ENCODE data around the gene MUC5B.

MUC5B gene

DNA sequence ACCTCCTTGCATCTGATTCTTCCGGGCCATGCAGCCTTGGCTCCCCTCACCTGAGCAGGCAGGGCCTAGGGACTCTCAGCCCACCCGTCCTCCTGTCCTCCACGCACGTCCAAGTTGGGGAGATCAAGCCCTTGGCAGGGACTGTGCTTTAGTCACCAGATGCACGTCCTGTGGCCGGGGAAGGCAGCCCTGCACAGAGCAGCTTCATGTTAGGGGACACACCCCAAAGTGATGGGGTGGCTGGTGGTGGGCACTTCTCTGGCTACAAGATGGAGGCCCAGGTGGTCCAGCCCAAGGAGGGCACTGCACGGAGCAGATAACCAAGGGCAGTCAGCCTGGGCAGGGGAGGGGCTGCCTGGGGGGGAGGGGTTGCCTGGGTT, 1.2 kb downstream of the MUC5B start:
- no peak for DNase-seq

DNA sequence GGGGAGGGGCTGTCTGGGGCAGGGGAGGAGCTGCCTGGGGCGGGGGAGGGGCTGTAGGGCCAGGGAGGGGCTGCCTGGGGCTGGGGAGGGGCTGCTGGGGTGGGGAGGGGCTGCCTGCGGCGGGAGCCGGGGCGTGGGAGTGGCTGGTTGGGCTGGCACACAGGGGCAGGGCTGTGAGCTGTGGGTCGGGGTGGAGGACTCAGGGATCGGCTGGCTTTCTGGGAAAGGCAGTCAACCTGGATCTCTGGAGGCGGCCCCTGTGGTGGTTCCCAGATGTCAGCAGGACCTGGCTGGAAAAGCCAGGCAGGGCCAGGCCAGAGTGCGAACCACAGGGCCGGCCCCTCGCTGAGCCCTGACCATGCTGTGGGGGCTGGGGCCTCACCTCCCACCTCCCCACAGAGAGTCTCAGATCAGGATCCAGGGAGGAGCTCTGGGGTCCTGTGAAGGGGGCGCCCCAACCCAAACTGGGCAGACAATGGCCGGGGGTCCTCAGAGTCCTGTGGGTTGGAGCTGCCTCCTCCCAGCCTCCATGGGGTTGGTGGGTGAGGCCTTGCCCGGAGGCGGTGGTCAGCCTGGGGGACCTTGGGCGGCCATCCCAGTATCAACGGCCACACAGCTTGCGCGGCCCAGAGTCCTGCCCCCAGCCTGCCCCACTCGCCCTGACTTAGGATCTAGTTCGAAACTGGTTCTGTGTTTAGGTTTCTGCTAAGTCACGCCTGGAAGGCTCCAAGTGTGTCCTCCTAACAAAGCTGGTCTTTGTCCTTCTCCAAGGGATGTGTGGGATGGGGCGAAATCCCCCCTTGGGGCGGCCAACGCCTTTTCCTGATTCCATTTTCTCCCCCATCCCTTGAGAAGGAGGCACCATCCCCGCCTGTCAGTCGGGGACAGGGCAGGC, 1.9 kb downstream of the MUC5B start:
- DNase-seq: no peak

DNA sequence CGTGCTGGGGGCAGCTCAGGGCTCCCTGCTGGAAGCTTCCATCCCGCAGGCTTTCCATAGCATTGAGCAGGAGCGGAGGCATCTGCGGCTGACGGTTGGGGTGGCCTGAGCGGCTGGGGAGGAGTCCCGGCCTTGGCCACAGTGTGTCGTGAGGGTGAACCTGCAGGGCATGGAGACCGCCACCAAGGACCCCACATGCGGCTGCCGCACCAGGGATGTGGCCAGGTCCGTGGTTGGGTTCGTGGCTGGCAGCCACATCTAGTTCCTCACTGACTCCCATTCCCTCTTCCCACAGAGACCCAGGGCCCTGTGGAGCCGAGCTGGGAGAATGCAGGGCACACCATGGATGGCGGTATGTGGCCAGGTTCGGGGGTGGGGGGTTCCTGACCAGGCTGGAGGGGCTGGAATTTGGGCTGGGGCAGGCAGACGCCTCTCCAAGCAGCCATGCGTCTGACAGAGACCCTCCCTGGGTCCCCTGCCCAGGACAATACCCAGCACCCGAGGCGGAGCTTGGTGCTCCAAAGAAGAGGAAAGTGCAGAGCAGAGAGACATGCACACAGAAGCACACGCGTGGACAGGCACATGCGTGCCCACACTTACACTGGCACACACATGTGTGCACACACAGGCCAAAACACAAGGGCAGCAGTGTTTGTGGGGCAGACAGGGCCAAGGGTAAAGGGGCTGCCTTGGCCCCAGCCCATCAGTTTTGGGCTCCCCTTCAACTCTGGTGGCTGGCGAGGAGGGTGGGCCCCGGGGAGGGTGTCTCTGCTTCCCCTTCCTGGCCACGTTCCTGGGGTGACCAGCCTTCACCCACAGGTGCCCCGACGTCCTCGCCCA, 2.7 kb downstream of the MUC5B start:
- no peak for DNase-seq

DNA sequence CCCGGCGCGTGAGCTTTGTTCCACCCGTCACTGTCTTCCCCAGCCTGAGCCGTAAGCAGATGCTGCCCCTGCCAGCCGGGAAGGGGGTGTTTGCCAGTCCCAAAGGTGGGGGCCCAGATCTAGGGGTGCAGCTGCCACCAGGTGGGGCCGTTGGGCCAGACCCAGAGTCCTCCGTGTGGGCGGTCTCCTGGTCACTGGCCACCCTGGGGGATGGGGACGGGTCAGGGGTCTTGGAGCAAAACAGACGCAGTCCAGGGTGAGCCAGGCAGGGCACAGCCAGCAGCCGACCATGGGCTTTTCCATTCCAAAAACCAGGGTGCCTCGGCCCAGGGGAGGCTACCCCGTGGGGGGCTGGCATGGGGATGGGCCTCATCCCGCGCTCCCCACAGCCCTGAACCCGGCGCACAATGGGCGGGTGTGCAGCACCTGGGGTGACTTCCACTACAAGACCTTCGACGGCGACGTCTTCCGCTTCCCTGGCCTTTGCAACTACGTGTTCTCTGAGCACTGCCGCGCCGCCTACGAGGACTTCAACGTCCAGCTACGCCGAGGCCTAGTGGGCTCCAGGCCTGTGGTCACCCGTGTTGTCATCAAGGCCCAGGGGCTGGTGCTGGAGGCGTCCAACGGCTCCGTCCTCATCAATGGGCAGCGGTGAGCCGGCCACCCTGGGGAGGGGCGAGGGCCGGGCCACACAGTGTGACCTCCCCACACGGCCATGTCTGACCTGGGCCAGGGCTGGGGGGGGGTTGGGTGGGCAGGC, 3.5 kb downstream of the MUC5B start:
- no peak for DNase-seq

DNA sequence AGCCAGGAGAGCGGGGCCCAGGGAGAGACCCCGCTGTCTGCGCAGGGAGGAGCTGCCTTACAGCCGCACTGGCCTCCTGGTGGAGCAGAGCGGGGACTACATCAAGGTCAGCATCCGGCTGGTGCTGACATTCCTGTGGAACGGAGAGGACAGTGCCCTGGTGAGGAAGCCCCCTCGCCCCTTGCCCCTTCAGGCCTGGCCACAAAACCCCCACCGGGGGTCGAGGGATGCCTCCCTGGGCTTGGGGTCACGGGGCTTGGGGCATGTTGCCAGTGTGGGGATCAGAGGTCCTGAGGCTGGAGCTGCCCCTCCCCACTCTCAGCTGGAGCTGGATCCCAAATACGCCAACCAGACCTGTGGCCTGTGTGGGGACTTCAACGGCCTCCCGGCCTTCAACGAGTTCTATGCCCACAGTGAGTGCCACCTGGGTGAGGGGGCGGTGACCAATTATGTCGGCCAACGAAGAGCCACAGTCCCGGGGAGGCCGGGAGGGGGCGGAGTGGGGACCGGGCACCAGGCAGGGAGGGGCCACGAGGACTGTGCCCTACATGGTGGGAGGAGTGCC, 4.2 kb downstream of the MUC5B start:
- DNase-seq: no peak

DNA sequence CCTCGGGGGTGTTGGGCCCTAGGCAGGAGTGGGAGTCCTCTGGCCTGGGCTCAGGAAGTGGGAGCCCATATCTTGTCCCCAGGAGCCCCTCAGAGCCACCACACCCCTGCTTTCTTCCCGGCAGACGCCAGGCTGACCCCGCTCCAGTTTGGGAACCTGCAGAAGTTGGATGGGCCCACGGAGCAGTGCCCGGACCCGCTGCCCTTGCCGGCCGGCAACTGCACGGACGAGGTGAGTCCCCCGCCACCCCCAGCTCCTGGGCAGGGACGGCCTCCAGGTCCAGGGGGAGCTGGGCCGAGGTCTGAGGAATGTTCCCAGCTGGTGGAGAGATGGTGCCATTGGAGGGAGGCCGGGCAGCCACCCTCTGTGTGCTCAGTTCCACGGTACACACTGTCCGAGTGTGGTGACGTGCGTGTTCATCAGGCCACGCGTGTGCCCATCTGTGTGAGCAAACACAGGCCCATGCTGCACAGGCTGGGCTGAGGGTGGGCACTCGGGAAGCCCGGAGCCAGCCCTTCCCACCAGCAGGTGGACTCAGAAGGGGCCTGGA, 4.8 kb downstream of the MUC5B start:
- no peak for DNase-seq

DNA sequence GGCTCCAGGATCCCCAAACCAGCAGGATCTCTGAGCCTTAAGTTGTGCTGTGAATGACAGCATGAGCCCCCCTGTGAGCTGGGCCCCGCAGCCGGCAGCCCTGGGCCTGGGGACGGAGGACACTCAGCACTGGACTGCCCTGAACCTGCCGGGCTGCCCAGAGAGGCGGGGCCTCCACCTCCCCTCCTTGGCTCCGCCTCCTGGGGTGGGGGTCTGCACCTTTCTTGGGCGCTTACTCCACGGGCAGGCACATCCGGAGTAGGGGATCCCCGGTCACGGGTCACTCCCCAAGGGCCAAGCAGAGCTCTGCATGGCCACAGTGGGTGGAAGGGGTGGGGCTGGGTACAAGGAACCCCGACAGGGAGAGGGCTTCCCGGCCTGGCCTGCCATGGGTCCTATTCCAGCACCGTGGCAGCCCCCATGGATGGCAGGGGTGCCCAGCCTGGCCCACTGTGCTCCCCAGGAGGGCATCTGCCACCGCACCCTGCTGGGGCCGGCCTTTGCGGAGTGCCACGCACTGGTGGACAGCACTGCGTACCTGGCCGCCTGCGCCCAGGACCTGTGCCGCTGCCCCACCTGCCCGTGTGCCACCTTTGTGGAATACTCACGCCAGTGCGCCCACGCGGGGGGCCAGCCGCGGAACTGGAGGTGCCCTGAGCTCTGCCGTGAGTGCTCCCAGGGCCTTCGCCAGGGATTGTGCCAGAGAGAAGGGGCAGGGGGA, 5.4 kb downstream of the MUC5B start:
- DNase-seq: no peak

DNA sequence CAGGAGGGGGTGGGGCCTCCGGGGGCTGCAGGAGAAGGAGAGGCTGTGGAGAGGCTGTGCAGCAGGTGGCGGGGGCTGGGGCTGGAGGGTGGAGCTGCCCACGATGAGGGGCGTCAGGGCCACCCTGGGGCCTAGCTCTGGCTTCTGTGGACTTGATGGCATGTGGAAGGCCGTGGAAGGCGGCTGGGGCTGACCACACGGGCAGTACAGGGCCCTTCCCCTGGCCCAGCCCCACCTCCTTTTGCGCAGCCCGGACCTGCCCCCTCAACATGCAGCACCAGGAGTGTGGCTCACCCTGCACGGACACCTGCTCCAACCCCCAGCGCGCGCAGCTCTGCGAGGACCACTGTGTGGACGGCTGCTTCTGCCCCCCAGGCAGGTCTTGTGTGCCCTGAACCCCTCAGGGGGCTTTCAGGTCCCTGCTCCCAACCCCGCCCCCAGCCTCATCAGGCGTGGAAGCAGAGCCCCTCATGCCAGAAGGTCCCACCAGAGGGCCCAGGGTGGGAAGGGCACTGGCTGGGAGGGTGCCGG, 6.1 kb downstream of the MUC5B start:
- no peak for DNase-seq

DNA sequence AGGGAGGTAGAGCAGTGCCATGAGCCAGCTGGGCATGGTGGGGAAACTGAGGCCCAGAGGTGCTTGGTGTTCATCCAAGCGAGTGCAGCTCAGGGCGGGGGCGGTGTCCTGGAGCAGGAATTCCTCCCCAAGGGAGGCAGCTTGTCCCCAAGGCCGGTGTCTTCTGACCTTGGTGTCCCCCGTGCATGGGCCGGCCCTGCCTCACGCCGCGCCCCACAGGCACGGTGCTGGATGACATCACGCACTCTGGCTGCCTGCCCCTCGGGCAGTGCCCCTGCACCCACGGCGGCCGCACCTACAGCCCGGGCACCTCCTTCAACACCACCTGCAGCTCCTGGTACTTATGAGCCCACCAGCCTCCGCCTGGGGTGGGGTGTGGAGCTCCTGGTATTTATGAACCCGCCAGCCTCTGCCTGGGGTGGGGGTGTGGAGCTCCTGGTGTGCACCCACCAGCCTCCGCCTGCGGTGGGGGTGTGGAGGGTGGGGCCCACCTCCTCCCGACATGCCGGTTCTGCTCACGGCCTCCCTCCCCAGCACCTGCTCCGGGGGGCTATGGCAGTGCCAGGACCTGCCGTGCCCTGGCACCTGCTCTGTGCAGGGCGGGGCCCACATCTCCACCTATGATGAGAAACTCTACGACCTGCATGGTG, 6.7 kb downstream of the MUC5B start:
- DNase-seq: no peak

DNA sequence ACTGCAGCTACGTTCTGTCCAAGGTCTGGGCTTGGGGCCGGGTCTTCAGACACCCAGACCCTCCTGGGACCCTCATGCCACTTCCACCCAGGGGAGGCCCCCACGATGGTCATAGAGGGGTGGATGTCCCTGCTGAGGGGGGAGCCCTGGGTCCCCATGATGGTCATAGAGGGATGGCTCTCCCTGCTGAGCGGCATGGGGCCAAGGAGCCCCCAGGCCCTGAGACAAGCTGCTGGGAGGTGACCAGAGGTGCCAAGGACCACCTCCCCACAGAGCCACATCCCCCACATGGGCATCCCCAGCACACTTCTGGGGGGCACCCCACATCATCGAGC, 7.2 kb downstream of the MUC5B start:
- no peak for DNase-seq

DNA sequence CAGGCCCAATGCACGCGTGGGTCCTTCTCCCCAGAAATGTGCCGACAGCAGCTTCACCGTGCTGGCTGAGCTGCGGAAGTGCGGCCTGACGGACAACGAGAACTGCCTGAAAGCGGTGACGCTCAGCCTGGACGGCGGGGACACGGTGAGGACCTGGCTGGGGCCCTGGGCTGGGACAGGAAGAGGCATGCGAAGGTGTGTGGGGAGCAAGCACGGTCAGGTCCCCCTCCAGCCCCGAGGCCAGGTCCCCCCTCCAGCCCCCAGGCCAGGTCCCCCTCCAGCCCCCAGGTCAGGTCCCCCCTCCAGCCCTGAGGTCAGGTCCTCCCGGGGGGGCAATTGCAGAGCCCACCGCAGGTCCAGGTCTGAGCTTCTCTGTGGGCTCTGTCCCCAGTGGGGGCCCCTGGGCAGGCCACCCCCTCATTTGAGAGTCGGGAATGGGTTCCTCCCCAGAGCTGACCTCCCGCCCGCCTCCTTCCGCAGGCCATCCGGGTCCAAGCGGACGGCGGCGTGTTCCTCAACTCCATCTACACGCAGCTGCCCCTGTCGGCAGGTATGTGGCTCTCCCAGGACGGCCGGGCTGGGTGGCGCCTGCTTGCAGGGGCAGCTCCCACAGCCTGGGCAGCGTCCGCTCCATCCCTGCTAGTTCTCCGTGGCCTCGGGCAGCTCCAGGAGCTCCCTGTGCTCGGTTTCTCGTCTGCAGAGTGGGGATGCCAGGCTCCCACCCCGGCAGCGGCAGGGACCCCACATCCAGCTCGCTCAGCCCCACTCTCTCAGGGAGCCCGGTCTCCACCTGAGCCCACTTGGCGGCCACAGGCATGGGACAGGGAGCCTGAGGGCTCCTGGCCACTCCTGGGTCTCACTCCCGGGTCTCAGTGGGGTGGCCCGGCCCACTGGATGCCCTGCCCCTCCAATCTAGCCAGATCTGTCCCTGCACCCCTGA, 7.9 kb downstream of the MUC5B start:
- no peak for DNase-seq

DNA sequence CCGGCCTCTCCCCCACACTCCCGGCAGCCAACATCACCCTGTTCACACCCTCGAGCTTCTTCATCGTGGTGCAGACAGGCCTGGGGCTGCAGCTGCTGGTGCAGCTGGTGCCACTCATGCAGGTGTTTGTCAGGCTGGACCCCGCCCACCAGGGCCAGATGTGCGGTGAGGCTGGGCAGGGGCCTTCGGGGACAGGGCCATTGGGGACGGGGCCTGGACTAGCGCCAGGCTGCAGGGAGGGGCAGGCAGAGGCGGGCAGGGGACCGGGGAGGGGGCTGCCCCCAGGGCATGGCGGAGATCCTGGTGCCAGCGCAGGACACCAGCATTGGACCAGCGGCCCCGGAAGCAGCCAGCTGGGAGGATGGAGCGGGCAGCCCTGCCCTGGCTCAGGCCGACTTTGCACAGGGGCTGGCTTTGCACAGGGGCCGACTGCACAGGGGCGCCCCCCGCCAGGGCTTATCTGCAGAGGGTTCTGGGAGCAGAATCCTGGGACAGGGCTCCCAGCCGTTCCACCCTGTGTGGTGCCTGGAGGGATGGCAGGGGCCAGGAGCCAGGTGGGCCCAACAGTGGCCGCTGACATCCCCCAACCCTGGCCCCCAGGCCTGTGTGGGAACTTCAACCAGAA, 8.6 kb downstream of the MUC5B start:
- DNase-seq: no peak

DNA sequence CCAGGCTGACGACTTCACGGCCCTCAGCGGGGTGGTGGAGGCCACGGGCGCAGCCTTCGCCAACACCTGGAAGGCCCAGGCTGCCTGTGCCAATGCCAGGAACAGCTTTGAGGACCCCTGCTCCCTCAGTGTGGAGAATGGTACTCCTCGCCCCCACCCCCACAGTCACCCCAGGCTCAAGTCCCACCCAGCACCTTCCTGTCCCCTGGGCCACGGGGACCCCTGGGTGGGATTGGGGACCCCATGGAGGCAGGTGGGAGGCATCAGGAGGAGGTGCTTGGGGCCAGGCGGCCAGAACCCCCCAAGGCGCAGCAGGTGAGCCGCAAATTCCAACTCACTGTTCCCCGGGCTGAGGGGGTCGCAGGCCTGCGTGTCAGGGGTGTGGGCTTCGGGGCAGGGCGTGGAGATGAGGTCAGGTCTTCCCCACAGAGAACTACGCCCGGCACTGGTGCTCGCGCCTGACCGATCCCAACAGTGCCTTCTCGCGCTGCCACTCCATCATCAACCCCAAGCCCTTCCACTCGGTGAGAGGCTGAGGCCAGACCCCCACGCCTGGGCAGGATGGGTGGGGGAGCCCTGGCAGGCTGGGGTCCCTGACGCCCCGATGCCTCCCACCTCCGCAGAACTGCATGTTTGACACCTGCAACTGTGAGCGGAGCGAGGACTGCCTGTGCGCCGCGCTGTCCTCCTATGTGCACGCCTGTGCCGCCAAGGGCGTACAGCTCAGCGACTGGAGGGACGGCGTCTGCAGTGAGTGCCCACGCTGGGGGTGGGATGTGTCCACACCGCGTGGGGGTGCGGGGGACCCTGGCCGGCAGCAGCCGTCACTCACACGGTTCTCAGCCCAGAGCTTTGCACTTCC, 9.4 kb downstream of the MUC5B start:
- DNase-seq: no peak

DNA sequence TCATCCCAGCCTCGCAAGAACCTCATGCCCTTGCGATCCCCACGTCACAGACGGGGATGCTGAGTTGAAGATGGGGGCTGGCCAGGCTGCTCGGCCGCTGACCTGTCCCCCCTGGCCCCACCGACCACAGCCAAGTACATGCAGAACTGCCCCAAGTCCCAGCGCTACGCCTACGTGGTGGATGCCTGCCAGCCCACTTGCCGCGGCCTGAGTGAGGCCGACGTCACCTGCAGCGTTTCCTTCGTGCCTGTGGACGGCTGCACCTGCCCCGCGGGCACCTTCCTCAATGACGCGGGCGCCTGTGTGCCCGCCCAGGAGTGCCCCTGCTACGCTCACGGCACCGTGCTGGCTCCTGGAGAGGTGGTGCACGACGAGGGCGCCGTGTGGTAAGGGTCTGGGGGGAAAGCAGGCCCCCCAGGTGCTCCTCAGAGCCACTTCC, 10.0 kb downstream of the MUC5B start:
- DNase-seq: no peak

DNA sequence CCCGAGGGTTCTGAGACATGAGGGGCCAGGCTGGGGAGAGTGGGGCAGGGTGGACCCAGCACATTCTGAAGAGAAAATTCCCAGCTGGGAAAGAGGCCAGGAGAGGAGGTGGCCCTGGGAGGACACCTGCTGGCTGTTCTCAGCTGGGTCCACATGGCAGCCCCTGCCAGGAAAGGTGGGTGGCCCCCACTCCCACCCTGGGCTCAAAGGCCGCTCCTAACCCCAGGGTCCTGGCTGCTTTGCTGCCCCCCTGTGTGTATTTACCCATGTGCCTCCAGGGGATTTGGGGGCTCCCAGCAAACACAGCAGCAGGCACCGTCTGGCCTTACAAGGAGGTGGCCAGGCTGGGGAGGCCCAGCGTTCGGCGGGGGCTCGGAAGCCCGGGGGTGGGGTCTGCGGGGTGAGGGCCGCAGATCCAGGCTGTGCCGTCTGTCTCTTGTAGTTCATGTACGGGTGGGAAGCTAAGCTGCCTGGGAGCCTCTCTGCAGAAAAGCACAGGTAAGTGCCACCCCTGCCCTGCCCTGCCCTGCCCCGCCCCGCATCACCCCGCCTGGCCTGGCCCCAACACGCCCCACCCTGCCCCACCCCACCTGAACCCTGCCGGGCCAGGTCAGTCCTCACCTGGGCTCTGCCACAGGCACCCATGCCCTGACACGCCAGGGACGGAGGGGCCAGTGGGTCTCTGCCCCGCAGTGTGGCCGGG, 10.6 kb downstream of the MUC5B start:
- DNase-seq: no peak

DNA sequence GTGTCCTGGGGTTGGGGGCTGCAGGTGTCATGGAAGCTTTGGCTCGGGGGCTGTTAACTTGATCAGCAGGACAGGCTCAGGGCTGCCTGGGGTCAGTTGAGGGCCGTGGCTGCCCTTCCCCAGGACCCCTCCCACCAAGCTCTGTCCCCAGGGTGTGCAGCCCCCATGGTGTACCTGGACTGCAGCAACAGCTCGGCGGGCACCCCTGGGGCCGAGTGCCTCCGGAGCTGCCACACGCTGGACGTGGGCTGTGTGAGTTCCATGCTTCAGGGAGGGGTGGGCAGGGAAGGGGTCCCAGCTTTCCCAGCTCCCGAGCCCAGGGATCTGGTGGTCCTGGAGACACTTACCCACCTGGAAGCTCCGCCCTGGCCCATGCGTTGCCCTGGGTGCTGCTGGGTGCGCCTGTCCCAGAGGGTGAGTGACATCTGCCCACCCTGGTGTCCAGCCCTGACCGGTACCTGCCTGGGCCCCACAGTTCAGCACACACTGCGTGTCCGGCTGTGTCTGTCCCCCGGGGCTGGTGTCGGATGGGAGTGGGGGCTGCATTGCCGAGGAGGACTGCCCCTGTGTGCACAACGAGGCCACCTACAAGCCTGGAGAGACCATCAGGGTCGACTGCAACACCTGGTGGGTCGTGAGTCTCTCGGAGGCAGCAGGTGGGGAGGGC, 11.3 kb downstream of the MUC5B start:
- DNase-seq: no peak

DNA sequence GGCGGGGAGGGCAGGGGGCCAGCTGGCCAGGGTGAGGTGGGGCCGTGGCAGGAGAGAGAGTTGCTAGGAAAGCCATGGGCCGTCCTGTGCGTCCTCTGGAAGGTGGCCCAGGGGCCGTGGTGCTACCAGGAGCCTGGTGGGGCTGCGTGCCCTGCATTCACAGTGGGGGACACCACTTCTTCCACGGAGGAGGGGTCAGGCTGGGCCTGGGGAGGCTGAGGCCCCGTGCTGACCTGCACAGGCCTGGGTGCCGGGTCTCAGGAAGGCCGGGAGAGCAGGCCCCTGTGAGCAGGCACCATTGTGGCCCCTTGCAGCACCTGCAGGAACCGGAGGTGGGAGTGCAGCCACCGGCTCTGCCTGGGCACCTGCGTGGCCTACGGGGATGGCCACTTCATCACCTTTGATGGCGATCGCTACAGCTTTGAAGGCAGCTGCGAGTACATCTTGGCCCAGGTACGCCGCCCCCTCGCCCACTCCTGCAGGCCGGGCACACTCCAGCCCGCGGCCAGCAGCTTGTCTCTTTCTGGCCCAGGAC, 12.0 kb downstream of the MUC5B start:
- no peak for DNase-seq
